Measurements from ENCODE around the gene BOC.

The BOC gene

GRCh38 chr3:113249601-113250000 is 38.2 kb downstream of the BOC start:
- Histone ChIP-seq H3K27me3 (no peaks in the 10 kb centered on the region), H3K4me3 (no peak overlapping the region), H3K9ac (no peak overlapping the region), H3K36me3 (no peaks in the 10 kb centered on the region), H3K4me1 (peaks cover 23 to 50% (median 41%) of the 10 kb centered on the region in 10 experiments), H3K27ac (no peak overlapping the region), H3K4me2 (no peak overlapping the region), H3K9me3 (replicated peaks in 1 of 11) (no peaks in the 10 kb centered on the region), H4K20me1 (no peaks in the 10 kb centered on the region)
- no peak for TF ChIP-seq Cebpa-rat (IDR thresholded peaks at IDR 0.05)

- no peak overlapping the region for H3K27ac ChIP-seq
- no peak for TF ChIP-seq Cebpa-rat (IDR thresholded peaks at IDR 0.05)
- H3K36me3 ChIP-seq = no peaks in the 10 kb centered on the region
- no peaks in the 10 kb centered on the region for H3K9me3 ChIP-seq (replicated peaks in 1 of 11)
- H3K27me3 ChIP-seq = no peaks in the 10 kb centered on the region
- H3K4me3 ChIP-seq = no peak overlapping the region
- peaks cover 25 to 50% (median 43%) of the 10 kb centered on the region in 10 experiments for H3K4me1 ChIP-seq
- H4K20me1 ChIP-seq = no peaks in the 10 kb centered on the region
- H3K9ac ChIP-seq = no peak overlapping the region
- no peak overlapping the region for H3K4me2 ChIP-seq
Observed at GRCh38 chr3:113250566-113250965, 39.2 kb downstream of the BOC start.

- H3K9ac ChIP-seq = no peak overlapping the region
Observed at GRCh38 chr3:113251817-113252216, 40.5 kb downstream of the BOC start.

GRCh38 chr3:113252553-113252952 is 41.2 kb downstream of the BOC start:
- Histone ChIP-seq H3K9me3 (replicated peaks in 1 of 11) (no peaks in the 10 kb centered on the region), H3K4me3 (no peak overlapping the region), H3K4me2 (no peak overlapping the region), H4K20me1 (no peaks in the 10 kb centered on the region), H3K27me3 (no peaks in the 10 kb centered on the region), H3K27ac (no peak overlapping the region), H3K36me3 (no peaks in the 10 kb centered on the region), H3K4me1 (peaks cover 17 to 34% (median 26%) of the 10 kb centered on the region in 10 experiments), H3K9ac (no peak overlapping the region)
- no peak for TF ChIP-seq Cebpa-rat (IDR thresholded peaks at IDR 0.05)

More at GRCh38 chr3:113251817-113252216, 40.5 kb downstream of the BOC start:
- H3K4me2 ChIP-seq = no peak overlapping the region
- no peak overlapping the region for H3K27ac ChIP-seq
- H3K36me3 ChIP-seq = no peaks in the 10 kb centered on the region
- peaks cover 17 to 41% (median 32%) of the 10 kb centered on the region in 10 experiments for H3K4me1 ChIP-seq
- no peaks in the 10 kb centered on the region for H3K9me3 ChIP-seq (replicated peaks in 1 of 11)
- no peaks in the 10 kb centered on the region for H3K27me3 ChIP-seq
- no peak for TF ChIP-seq Cebpa-rat (IDR thresholded peaks at IDR 0.05)
- no peaks in the 10 kb centered on the region for H4K20me1 ChIP-seq
- no peak overlapping the region for H3K4me3 ChIP-seq

- no peak for TF ChIP-seq Cebpa-rat (IDR thresholded peaks at IDR 0.05)
- Histone ChIP-seq H3K36me3 (no peaks in the 10 kb centered on the region), H3K4me3 (no peak overlapping the region), H3K27ac (peak overlapping the region in 2 of 11 experiments; percentile 8 to 18; a peak in 2 of 22 replicates), H3K4me2 (peak overlapping the region; percentile 32 to 86 (median 71); a peak in 19 of 22 replicates), H3K4me1 (peaks cover 17 to 30% (median 24%) of the 10 kb centered on the region in 10 experiments), H3K9me3 (replicated peaks in 1 of 11) (no peaks in the 10 kb centered on the region), H4K20me1 (no peaks in the 10 kb centered on the region), H3K9ac (no peak overlapping the region), H3K27me3 (no peaks in the 10 kb centered on the region)
Observed at GRCh38 chr3:113253702-113254101, 42.3 kb downstream of the BOC start.

GRCh38 chr3:113254171-113254947 is 43.0 kb downstream of the BOC start:
- no peak overlapping the region for H3K4me3 ChIP-seq
- H3K9ac ChIP-seq = no peak overlapping the region
- H4K20me1 ChIP-seq = no peaks in the 10 kb centered on the region
- no peaks in the 10 kb centered on the region for H3K27me3 ChIP-seq
- H3K9me3 ChIP-seq (replicated peaks in 1 of 11) = no peaks in the 10 kb centered on the region
- H3K4me1 ChIP-seq = peaks cover 17 to 30% (median 24%) of the 10 kb centered on the region in 10 experiments
- no peak for TF ChIP-seq Cebpa-rat (IDR thresholded peaks at IDR 0.05)
- H3K4me2 ChIP-seq = peak overlapping the region; percentile 32 to 86 (median 71)
- H3K36me3 ChIP-seq = no peaks in the 10 kb centered on the region
- peak overlapping the region in 3 of 11 experiments; percentile 8 to 27 (median 18); a peak in 5 of 22 replicates for H3K27ac ChIP-seq

- Histone ChIP-seq H3K4me1 (peaks cover 17 to 30% (median 24%) of the 10 kb centered on the region in 10 experiments), H3K9ac (no peak overlapping the region), H3K27ac (peak overlapping the region in 3 of 11 experiments; percentile 8 to 27 (median 18); a peak in 2 of 22 replicates), H3K4me2 (peak overlapping the region; percentile 32 to 86 (median 71)), H4K20me1 (no peaks in the 10 kb centered on the region), H3K4me3 (no peak overlapping the region), H3K27me3 (no peaks in the 10 kb centered on the region), H3K9me3 (replicated peaks in 1 of 11) (no peaks in the 10 kb centered on the region), H3K36me3 (no peaks in the 10 kb centered on the region)
- no peak for TF ChIP-seq Cebpa-rat (IDR thresholded peaks at IDR 0.05)
Observed at GRCh38 chr3:113255100-113255853, 43.9 kb downstream of the BOC start.

- Histone ChIP-seq H4K20me1 (no peaks in the 10 kb centered on the region), H3K4me1 (peaks cover 17 to 30% (median 24%) of the 10 kb centered on the region in 10 experiments), H3K27ac (no peak overlapping the region), H3K9ac (no peak overlapping the region), H3K9me3 (replicated peaks in 1 of 11) (no peaks in the 10 kb centered on the region), H3K27me3 (no peaks in the 10 kb centered on the region), H3K4me3 (no peak overlapping the region), H3K4me2 (peak overlapping the region in 2 of 11 experiments; percentile 9 to 86; a peak in 2 of 22 replicates), H3K36me3 (no peaks in the 10 kb centered on the region)
- TF ChIP-seq Cebpa-rat (IDR thresholded peaks at IDR 0.05) = no peak
Observed at GRCh38 chr3:113255854-113256615, 44.7 kb downstream of the BOC start.

- H3K4me3 ChIP-seq = no peak overlapping the region
- no peaks in the 10 kb centered on the region for H3K36me3 ChIP-seq
- no peaks in the 10 kb centered on the region for H4K20me1 ChIP-seq
- H3K4me2 ChIP-seq = no peak overlapping the region
- peaks cover 17 to 26% (median 22%) of the 10 kb centered on the region in 10 experiments for H3K4me1 ChIP-seq
- no peak for TF ChIP-seq Cebpa-rat (IDR thresholded peaks at IDR 0.05)
- no peaks in the 10 kb centered on the region for H3K27me3 ChIP-seq
- no peak overlapping the region for H3K27ac ChIP-seq
- no peak overlapping the region for H3K9ac ChIP-seq
- no peaks in the 10 kb centered on the region for H3K9me3 ChIP-seq (replicated peaks in 1 of 11)
Observed at GRCh38 chr3:113258361-113258760, 47.0 kb downstream of the BOC start.
